Measurements from ENCODE around the gene OSBPL9.

OSBPL9 gene

DNA sequence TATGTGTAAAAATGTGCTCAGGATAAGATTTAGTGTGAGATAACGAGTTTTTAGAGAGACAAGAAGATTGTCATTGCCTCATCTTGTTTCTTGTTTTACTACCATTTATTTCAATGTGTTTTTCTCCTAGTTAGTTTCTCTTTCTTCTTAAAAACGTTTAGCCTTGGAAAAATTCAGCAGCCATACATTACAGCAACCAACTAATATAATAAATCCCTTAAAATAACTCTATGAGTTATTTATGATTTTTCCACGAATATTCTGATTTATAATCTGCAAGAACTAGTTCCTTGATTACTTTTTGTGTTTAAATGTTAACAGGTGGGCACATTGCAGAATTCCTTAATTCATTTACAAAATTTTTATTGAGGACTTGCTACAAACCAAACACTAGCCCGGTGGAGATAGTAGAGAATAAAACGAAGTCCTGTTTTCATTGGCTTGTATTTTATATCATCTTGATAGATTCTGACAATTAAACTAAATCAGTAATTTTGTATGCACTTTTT, 118.9 kb downstream of the OSBPL9 start:
- no peak for DNase-seq (ENCODE audit: low read depth in 2 of 2)

GRCh38 chr1:51736702-51737101, 119.8 kb downstream of the OSBPL9 start:
- no peak for DNase-seq (ENCODE audit: low read depth in 2 of 2)

DNA sequence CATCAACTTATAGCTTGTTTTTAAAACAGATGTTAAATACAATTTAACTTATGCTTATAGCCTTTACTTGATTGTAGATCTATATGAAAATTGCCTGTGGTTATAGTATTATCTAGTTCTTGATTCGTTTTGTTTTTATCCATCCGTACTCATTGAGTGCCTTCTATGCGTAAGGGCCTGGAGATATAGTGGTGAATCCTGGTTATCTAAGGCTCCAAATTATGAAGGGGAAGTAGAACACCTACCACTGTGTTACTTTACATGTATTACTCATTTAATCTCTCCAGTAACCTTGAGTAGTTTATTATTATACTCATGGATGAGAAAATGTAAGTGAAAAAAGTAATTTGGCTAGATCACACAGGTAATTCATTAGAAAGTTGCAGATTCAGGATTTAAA, 121.8 kb downstream of the OSBPL9 start:
- no peak for DNase-seq (ENCODE audit: low read depth in 2 of 2)

DNA sequence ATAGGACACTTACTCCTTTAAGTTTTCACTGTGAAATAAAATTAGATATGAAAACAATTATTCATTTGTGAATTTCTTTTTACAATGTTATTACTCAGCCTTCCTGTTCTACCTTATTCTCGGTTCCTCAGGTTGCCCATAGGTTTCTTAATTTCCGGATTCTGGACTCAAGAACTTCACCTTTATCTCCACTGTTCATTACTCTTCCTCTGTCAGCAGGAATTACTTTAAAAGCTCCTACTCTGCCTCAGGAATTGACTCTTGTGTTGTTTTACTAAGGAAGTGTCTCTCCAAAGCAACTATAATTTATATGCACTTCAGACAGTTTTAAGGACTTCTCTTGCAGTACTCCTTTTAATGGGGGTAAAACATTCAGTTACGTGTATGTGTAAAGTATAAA, 123.8 kb downstream of the OSBPL9 start:
- DNase-seq (ENCODE audit: low read depth in 2 of 2), result no peak

GRCh38 chr1:51741121-51741681, 124.3 kb downstream of the OSBPL9 start:
- no peak for DNase-seq (ENCODE audit: low read depth in 2 of 2)

- no peak for DNase-seq (ENCODE audit: low read depth in 2 of 2)
Measured at GRCh38 chr1:51744506-51745303, 127.8 kb downstream of the OSBPL9 start.

DNA sequence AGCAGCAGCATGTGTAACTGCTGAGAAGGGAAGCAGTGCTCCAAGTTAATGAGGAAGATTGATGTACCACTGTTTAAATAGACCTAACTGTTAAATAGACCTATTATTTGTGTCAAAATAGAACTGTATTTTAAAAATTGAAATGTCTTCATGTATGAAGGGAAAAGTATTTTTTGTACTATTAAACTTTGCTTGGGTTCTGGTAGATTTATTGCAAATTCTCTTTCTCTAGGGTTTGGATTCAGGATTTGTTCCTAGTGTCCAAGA, 128.3 kb downstream of the OSBPL9 start:
- DNase-seq (ENCODE audit: low read depth in 2 of 2), result no peak

GRCh38 chr1:51749151-51749550, 132.3 kb downstream of the OSBPL9 start:
- DNase-seq (ENCODE audit: low read depth in 2 of 2), result no peak

DNA sequence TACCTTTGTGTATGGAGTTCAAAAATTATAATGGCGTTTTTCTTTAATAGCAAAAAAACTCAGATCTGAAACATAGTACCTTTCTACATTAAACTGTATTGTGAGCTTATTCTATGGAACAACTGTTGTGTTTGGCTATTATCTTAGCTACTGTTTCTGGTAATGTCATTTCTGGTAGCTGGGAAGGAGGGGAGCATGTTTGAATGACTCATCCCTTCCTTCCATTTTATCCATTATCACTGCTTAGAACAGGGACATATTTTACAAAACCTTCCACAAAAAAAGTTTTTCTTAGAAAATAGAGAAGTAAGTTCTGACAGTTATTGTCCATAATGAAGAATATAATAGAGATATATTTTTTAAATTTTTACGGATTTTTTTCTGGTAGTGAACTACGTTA, 133.3 kb downstream of the OSBPL9 start:
- DNase-seq (ENCODE audit: low read depth in 2 of 2), result no peak

DNA sequence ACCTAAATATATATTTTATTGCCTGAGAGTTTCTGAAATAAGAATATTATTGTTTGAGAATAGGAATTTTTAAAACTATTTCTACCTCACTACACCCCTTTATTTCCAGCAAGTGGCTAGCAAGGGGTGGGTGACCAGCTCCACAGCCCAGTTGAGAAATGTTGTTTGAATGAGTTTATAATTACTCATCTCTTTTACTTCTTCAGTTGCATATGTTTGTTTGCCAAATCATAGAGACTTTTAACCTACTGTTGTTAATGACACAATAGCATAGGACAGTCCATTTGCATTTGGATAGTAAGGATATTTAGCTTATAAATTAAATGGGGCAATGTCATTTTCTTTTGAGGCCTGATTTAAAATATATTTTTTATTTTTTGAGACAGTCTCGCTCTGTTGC, 133.8 kb downstream of the OSBPL9 start:
- no peak for DNase-seq (ENCODE audit: low read depth in 2 of 2)

GRCh38 chr1:51752073-51752948, 135.4 kb downstream of the OSBPL9 start:
- DNase-seq (ENCODE audit: low read depth in 2 of 2), result no peak

GRCh38 chr1:51753969-51754368, 137.1 kb downstream of the OSBPL9 start:
- no peak for DNase-seq (ENCODE audit: low read depth in 2 of 2)

GRCh38 chr1:51754666-51755065, 137.8 kb downstream of the OSBPL9 start:
- DNase-seq (ENCODE audit: low read depth in 2 of 2), result no peak

DNA sequence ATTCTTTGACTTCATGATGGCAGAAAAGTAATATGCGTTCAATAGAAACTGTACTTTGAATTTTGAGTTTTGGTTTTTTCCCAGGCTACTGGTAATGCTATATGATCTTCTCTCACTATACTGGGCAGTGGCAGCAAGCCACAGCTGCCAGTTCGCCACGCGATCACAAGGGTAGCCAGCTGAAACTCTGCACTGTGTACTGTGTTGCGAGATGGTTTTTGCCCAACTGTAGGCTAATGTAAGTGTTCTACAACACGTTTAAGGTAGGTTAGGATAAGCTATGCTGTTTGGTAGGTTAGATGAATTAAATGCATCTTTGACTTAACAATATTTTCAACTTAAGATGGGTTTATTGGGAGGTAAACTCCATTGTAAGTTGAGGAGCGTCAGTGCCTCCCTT, 138.5 kb downstream of the OSBPL9 start:
- no peak for DNase-seq (ENCODE audit: low read depth in 2 of 2)

GRCh38 chr1:51756290-51756689, 139.4 kb downstream of the OSBPL9 start:
- no peak for DNase-seq (ENCODE audit: low read depth in 2 of 2)

DNA sequence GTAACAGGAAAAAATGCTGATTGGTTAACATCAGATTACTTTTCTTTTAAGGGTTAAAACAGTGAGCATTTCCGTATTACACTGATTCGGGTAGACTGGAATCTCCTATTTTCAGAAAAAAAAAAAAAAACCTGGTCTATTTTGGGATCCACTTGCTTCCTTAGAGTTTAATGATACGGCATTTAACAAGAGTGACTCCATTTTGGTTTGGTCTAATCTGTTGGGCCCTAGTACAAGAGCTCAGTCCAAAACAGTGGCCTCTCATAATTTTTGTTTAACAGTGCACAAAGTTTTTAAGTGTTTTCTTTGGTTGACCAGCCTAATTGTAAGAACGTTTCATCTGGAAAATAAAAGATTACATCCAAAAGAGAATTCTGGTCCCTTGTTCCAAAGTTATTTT, 141.4 kb downstream of the OSBPL9 start:
- DNase-seq (ENCODE audit: low read depth in 2 of 2), result no peak

- DNase-seq (ENCODE audit: low read depth in 2 of 2), result no peak
Measured at GRCh38 chr1:51760872-51761271, 144.0 kb downstream of the OSBPL9 start.

GRCh38 chr1:51761351-51761750, 144.5 kb downstream of the OSBPL9 start:
- DNase-seq (ENCODE audit: low read depth in 2 of 2), result no peak

- no peak for DNase-seq (ENCODE audit: low read depth in 2 of 2)
Measured at GRCh38 chr1:51768971-51769588, 152.2 kb downstream of the OSBPL9 start.

DNA sequence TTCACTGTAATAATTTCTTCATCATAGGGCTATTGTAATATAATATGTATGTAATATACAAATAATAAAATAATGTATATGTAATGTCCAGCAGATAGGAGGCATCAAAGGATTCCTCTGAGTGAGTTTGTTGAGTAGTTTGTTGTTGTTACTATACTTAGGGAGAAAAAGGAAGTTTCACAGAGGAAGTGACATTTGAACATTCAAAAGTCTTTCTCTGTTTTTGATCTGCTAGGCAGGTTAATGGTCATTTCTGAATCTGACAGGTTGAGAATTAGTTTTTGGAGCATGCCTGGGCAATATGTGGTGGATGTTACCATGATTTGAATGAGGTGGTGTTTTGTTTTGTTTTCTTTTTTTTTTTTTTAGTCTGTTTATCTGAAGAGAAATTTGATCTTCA, 159.5 kb downstream of the OSBPL9 start:
- no peak for DNase-seq (ENCODE audit: low read depth in 2 of 2)

- no peak for DNase-seq (ENCODE audit: low read depth in 2 of 2)
Measured at GRCh38 chr1:51780927-51781326, 164.0 kb downstream of the OSBPL9 start.

GRCh38 chr1:51784997-51785421, 168.1 kb downstream of the OSBPL9 start:
- no peak for DNase-seq (ENCODE audit: low read depth in 2 of 2)
